H1 (cell line): ENCODE measurements around the gene RNF225. TPM values are rescaled to one million over a fixed set of nuclear protein-coding genes. Genes with fewer than 3 reads are reported as not detected.

ENCODE experiments used
- MAX ChIP-seq: IDR thresholded peaks from 2 replicates; pipeline ENCODE4 v1.6.1; 2012; ENCODE audit warnings: inconsistent platforms
- polyA plus RNA-seq, 7 experiments: library from polyadenylated mRNA; depleted of rRNA in 3 of 7; stranded (reverse) in 5 of 7; unstranded in 2 of 7; fragments of >200 nt in 5 of 7; fragments of 200-250 nt in 2 of 7; gene quantifications; 1 replicate in 5 of 7; 2 replicates in 1 of 7; 4 replicates in 1 of 7; pipeline versions ENCODE4 v1.2.1 to v1.2.3, GENCODE V29; 2011 to 2013; ENCODE audit warnings: missing spikeins in 2 of 7, mixed read lengths in 2 of 7
- total RNA-seq: library from RNA; stranded (reverse); fragmentation: NEBNext Ultra II Directional; extraction: Animal tissue kit (Norgen Biotek cat#: 25700); gene quantifications from 2 replicates; pipeline ENCODE4 v1.2.1, GENCODE V29; 2021

The RNF225 gene
- total and polyA plus RNA-seq, 2 of the 8 experiments (the other 6 are each of a cell fraction or from before 2014, with no cell fraction given) = 0.17 to 1.0 TPM

- TF ChIP-seq MAX = peak; percentile 40
Measured at GRCh38 chr19:58407658-58408151, 12.2 kb downstream of the RNF225 start (continued).
